Right renal cortex interstitium (tissue), 3 donors: ENCODE data around the gene PHAF1. TPM values are rescaled to one million over a fixed set of nuclear protein-coding genes. Genes with fewer than 3 reads are reported as not detected.
A peak's percentile ranks its signal among the peaks of the same experiment; 100 is the strongest.

Source experiments
- DNase-seq, 3 donors: peaks; one replicate each; pipeline ENCODE4 v3.0.0-alpha.2; 2013; ENCODE audit warnings: low read depth in 3 of 3, low spot score in 2 of 3
- polyA plus RNA-seq, 3 donors: library from polyadenylated mRNA; unstranded; fragments of 120-200 nt; gene quantifications; one replicate each; pipeline ENCODE4 v1.2.1, GENCODE V29; 2013; ENCODE audit not compliant: insufficient read length in 3 of 3

PHAF1 gene
- polyA plus RNA-seq, 3 donors: 22.9 to 26.7 (median 23.1) TPM

DNA sequence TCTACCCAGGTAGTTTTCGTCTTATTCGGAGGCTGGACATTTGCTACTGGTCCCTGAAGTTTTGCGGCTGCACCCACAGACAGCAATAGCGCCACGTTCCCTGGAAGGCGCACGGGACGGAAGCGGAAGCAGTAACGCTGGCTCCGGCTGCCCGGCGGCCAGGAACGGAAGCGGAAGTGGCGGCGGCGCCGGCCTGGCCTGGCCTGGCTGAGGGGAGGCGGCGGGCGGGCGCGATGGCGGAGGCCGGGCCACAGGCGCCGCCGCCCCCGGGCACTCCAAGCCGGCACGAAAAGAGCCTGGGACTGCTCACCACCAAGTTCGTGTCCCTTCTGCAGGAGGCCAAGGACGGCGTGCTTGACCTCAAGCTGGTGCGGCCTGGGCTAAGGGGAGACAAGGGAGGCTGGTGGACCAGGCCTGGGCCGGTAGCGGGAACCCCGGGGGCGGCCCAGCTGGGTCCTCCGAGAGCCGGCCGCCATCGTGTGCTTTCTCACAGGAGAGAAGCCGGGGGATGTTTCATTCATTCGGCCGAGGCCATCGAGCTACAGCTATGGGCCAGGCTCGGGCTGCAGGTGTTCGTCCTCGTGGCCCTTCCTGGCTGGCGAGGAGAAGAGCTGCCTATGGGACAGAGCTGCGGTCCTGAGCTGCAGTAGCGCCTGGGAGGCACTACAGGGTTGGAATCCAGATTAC, 82.4 kb downstream of the PHAF1 start, which contains the start of gene E2F4:
Gene E2F4, plus strand, starts transcription at position 161 of the 687 bp plus-strand sequence. Its CDS starts 73 bp downstream, at position 234.
- peak; percentile 72 to 80 (median 73) for DNase-seq

DNA sequence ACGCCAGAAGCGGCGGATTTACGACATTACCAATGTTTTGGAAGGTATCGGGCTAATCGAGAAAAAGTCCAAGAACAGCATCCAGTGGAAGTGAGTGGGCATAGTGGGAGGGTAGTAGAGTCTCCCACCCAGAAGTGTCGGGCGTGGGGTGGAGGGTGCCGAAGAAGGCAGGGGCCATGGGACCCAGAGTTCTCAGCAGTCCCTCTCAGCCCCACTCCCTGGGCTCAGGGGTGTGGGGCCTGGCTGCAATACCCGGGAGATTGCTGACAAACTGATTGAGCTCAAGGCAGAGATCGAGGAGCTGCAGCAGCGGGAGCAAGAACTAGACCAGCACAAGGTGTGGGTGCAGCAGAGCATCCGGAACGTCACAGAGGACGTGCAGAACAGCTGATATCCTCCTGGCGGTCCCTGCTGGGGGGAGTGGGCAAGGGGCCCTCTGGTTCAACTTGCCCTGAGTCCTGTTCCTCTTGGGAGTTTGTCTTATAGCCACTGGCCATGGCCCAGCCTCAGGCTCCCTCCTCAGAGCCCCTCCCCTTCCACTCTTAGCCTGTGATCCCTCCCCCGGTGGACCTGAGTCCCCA, 83.1 kb downstream of the PHAF1 start:
- no peak for DNase-seq

DNA sequence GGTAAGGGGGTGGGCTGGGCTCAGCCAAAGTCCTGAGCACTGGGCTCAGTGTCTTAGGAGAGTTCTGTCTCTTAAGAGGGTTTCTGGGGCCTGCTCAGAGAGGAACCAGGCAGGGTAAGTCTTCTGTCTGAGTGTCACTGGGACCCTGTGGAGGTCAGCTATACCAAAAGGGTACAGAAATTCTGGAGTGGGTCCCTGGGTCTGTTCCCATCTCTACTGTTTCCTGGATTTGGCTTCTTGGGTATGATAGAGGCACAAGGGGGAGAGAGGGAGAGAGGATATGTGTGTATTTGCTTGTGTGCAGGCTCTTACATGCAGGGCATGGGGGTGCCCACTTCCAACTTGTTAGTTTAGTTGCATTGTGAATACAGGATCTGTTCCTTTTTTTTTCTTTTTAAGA, 83.8 kb downstream of the PHAF1 start:
- DNase-seq: no peak

DNA sequence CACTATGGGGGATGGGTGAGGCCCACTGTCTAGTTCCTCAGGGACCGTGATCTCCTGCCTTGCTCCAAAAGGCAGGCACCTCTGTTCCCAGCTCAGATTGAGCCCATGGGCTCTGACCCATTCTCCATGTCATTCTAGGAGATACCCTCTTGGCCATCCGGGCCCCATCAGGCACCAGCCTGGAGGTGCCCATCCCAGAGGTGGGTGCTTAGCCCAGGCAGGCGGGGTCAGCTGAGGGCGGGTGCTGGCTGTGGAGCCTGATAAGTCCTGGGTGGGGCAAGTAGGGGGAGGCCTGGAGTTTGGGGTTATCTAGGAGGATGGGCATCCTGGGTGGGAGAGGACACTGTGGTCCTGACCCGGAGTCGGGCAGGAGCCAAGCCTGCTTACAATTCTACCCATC, 84.5 kb downstream of the PHAF1 start:
- no peak for DNase-seq

DNA sequence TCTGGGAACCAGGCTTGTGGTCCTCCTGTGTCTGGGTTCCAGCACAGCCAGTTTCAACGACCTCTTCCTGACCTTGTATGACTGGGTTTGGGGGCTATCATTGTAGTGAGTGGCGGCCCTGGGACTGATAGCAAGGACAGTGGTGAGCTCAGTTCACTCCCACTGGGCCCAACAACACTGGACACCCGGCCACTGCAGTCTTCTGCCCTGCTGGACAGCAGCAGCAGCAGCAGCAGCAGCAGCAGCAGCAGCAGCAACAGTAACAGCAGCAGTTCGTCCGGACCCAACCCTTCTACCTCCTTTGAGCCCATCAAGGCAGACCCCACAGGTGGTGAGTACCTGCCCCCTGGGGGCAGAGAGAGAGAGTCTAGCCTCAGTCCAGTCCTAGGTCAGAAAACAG, 85.9 kb downstream of the PHAF1 start:
- no peak for DNase-seq

DNA sequence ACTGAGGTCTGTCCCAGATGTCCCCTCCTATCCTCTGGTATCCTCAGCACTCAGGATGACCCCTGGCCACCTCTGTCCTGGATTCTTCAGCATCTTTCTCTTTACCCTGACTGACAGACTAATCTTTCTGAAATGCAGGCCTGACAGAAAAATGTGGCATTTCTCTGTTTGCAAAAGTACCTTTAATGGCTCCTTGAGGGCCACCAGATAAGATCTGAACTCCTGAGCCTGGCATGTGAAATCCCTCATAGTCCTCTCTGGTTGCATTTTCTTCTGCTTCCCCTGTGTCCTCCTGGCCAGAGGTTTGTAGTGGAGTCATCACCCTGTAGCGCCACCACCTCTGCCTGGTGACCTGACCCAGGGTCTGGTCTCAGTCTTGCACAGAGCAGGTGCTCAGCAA, 87.1 kb downstream of the PHAF1 start:
- DNase-seq: no peak

DNA sequence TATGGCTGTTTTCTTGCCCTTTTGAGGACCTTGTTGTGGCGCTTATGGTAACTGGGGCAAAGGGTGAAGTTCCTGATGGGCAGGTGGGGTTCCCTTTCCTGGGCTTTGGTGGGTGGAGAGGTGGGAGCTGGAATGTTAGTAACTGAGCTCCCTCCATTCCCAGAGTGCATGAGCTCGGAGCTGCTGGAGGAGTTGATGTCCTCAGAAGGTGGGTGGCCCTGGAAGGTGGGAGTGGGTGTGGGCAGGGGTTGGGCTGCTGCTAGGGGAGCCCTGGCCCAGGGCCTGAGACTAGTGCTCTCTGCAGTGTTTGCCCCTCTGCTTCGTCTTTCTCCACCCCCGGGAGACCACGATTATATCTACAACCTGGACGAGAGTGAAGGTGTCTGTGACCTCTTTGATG, 88.0 kb downstream of the PHAF1 start:
- DNase-seq: no peak

Other genes starting within 250 kb of the PHAF1 start
- 10 to 100 TPM; 12.3 to 12.9 (median 12.7) TPM for gene PDP2, start 229.4 kb upstream of the PHAF1 start, polyA plus RNA-seq
- 100 to 1,000 TPM; 228 to 269 (median 251) TPM for gene CDH16, start 191.1 kb upstream of the PHAF1 start, polyA plus RNA-seq
- gene RRAD, start 184.4 kb upstream of the PHAF1 start, polyA plus RNA-seq: 1 to 10 TPM; 1.9 to 3.2 (median 2.1) TPM
- 10 to 100 TPM; 76.4 to 98.5 (median 95.7) TPM for gene CIAO2B, start 175.5 kb upstream of the PHAF1 start, polyA plus RNA-seq
- 10 to 100 TPM; 39.6 to 45.2 (median 39.7) TPM for gene CES2, start 174.4 kb upstream of the PHAF1 start, polyA plus RNA-seq
- gene CES3, start 148.7 kb upstream of the PHAF1 start, polyA plus RNA-seq: 1 to 10 TPM; 1.3 to 3.1 (median 1.8) TPM
- gene CES4A, start 121.4 kb upstream of the PHAF1 start, polyA plus RNA-seq: 1 to 10 TPM; 6.1 to 6.8 (median 6.7) TPM
- gene CBFB, start 80.8 kb upstream of the PHAF1 start, polyA plus RNA-seq: 10 to 100 TPM; 64.9 to 70.8 (median 66.6) TPM
- 1 to 10 TPM; 9.0 to 9.8 (median 9.1) TPM for gene B3GNT9, start 41.1 kb downstream of the PHAF1 start, polyA plus RNA-seq
- gene TRADD, start 50.0 kb downstream of the PHAF1 start, polyA plus RNA-seq: 1 to 10 TPM; 3.5 to 4.3 (median 3.8) TPM
- gene FBXL8, start 50.0 kb downstream of the PHAF1 start, polyA plus RNA-seq: under 1 TPM; 0.96 to 1.00 (median 0.96) TPM
- gene HSF4, start 54.8 kb downstream of the PHAF1 start, polyA plus RNA-seq: 1 to 10 TPM; 1.1 to 1.3 (median 1.2) TPM
- gene NOL3, start 60.6 kb downstream of the PHAF1 start, polyA plus RNA-seq: 1 to 10 TPM; 3.9 to 4.3 (median 4.2) TPM
- gene MATCAP1, start 74.0 kb downstream of the PHAF1 start, polyA plus RNA-seq: 10 to 100 TPM; 22.7 to 28.4 (median 27.3) TPM
- 1 to 10 TPM; 4.2 to 5.6 (median 4.3) TPM for gene EXOC3L1, start 80.2 kb downstream of the PHAF1 start, polyA plus RNA-seq
- gene E2F4, start 82.2 kb downstream of the PHAF1 start, polyA plus RNA-seq: 10 to 100 TPM; 51.1 to 55.7 (median 53.0) TPM
- 1 to 10 TPM; 4.3 to 5.5 (median 4.9) TPM for gene ELMO3, start 89.2 kb downstream of the PHAF1 start, polyA plus RNA-seq
- 10 to 100 TPM; 38.1 to 43.2 (median 43.0) TPM for gene TMEM208, start 117.2 kb downstream of the PHAF1 start, polyA plus RNA-seq
- 10 to 100 TPM; 32.9 to 38.9 (median 33.0) TPM for gene FHOD1, start 137.5 kb downstream of the PHAF1 start, polyA plus RNA-seq
- gene SLC9A5, start 139.0 kb downstream of the PHAF1 start, polyA plus RNA-seq: 1 to 10 TPM; 2.4 to 3.6 (median 2.9) TPM
- 10 to 100 TPM; 13.4 to 14.3 (median 13.8) TPM for gene PLEKHG4, start 169.6 kb downstream of the PHAF1 start, polyA plus RNA-seq
- gene KCTD19, start 216.8 kb downstream of the PHAF1 start, polyA plus RNA-seq: 1 to 10 TPM in 2 of 3 donors, under 1 TPM in 1; 0.44 to 1.2 (median 1.0) TPM
- gene LRRC36, start 216.9 kb downstream of the PHAF1 start, polyA plus RNA-seq: 1 to 10 TPM; 3.2 to 4.6 (median 3.7) TPM